Measurements from ENCODE around the gene PREX1. TPM values are rescaled to one million over a fixed set of nuclear protein-coding genes. Genes with fewer than 3 reads are reported as not detected.
A peak's percentile ranks its signal among the peaks of the same experiment; 100 is the strongest.

The PREX1 gene
- total RNA-seq, 1 donor from 2014 or later = 248 TPM

DNA sequence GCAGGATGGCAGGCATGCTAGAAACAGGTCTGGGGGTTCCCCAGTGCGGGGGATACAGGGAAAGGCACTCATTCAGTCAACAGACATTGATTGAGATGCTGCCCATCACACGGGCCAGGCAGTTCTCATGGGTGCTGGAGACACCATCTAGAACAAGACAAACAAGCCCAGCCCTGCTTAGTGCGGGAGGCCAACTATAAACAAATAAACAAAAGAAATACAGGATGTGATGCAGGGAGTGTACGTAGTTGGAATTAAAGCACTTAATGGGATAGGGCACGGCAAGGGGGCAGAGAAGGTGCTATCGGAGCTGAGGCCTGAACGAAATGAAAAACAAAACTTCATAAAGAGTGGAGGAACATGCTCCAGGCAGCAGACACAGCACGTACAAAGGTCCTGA lies 169.3 kb downstream of the PREX1 start:
- Mint-ChIP-seq H3K4me1 (ENCODE audit: unreplicated experiment) (peaks cover 17% of the 10 kb centered on the region), H3K36me3 (ENCODE audit: low read depth, unreplicated experiment) (peaks cover 72% of the 10 kb centered on the region), H3K27ac (ENCODE audit: unreplicated experiment) (peak overlapping the region; percentile 82), H3K4me3 (ENCODE audit: unreplicated experiment) (peak overlapping the region; percentile 74), H3K27me3 (ENCODE audit: unreplicated experiment) (peaks cover 27% of the 10 kb centered on the region), H3K9me3 (ENCODE audit: unreplicated experiment) (no peaks in the 10 kb centered on the region)
- TF ChIP-seq, protein P1, sequence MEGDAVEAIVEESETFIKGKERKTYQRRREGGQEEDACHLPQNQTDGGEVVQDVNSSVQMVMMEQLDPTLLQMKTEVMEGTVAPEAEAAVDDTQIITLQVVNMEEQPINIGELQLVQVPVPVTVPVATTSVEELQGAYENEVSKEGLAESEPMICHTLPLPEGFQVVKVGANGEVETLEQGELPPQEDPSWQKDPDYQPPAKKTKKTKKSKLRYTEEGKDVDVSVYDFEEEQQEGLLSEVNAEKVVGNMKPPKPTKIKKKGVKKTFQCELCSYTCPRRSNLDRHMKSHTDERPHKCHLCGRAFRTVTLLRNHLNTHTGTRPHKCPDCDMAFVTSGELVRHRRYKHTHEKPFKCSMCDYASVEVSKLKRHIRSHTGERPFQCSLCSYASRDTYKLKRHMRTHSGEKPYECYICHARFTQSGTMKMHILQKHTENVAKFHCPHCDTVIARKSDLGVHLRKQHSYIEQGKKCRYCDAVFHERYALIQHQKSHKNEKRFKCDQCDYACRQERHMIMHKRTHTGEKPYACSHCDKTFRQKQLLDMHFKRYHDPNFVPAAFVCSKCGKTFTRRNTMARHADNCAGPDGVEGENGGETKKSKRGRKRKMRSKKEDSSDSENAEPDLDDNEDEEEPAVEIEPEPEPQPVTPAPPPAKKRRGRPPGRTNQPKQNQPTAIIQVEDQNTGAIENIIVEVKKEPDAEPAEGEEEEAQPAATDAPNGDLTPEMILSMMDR (IDR thresholded peaks at IDR 0.05; ENCODE audit: unreplicated experiment) = no peak
- no peak for DNase-seq (ENCODE audit: low spot score)

DNA sequence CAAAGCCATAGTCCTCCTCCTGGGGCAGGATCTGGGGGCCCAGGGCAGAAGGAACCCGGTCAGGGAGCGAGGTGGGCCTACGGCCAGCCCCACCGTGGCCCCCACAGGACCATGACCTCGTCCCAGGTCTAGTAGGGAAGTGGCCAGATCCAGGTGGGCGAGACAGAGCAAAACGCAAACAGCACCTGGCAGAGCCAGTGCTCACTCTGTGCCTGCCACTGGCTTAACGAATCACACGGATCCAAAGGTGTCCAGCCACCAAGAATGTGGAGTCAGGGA lies 169.7 kb downstream of the PREX1 start:
- Mint-ChIP-seq H3K4me1 (ENCODE audit: unreplicated experiment) (peaks cover 17% of the 10 kb centered on the region), H3K27me3 (ENCODE audit: unreplicated experiment) (peaks cover 27% of the 10 kb centered on the region), H3K4me3 (ENCODE audit: unreplicated experiment) (no peak overlapping the region), H3K27ac (ENCODE audit: unreplicated experiment) (peak overlapping the region; percentile 82), H3K36me3 (ENCODE audit: low read depth, unreplicated experiment) (peaks cover 71% of the 10 kb centered on the region), H3K9me3 (ENCODE audit: unreplicated experiment) (no peaks in the 10 kb centered on the region)
- TF ChIP-seq, protein P1 (IDR thresholded peaks at IDR 0.05; ENCODE audit: unreplicated experiment) = no peak
- DNase-seq (ENCODE audit: low spot score) = no peak

DNA sequence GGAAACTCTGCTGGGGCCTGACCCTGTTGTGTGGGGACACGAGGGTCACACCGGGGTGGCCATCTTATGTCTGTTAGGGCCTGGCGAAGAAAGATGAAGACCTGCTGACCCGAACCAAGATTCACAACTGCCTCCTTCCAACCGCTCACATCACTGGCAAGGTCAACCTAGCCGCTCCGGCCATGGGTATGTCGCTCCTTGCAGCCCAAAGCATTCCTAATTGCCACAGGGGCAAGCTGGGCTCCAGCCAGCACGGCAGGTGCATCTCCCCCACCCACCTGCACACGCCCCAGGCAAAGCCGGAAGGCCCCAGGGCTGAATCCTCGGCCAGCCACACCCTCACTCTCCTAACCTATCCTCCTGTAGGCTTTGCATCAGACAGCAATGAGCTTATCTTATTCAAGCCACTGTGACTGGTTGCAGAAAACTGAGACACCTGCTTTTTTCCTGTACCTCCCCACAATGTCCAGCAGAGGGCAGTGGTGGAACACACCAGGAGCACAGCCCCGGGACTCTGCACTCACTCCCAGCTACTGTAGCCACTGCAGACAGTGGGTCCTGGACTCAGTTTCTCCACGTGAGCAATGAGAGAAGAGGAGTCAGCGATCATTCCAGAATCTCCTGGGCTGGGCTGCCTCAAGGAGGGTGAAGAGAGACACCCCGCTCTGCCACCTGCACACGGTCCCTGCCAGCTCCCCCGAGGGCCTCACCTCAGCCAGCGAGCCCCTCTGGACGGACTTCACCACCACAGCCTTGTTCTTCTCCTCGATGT lies 170.2 kb downstream of the PREX1 start:
- no peak overlapping the region for H3K27ac Mint-ChIP-seq (ENCODE audit: unreplicated experiment)
- no peaks in the 10 kb centered on the region for H3K9me3 Mint-ChIP-seq (ENCODE audit: unreplicated experiment)
- peaks cover 71% of the 10 kb centered on the region for H3K36me3 Mint-ChIP-seq (ENCODE audit: low read depth, unreplicated experiment)
- peak overlapping the region; percentile 69 for H3K4me3 Mint-ChIP-seq (ENCODE audit: unreplicated experiment)
- TF ChIP-seq, protein P1 (IDR thresholded peaks at IDR 0.05; ENCODE audit: unreplicated experiment) = peak; percentile 89
- peaks cover 17% of the 10 kb centered on the region for H3K4me1 Mint-ChIP-seq (ENCODE audit: unreplicated experiment)
- H3K27me3 Mint-ChIP-seq (ENCODE audit: unreplicated experiment) = peaks cover 27% of the 10 kb centered on the region
- DNase-seq (ENCODE audit: low spot score) = peak; percentile 64

DNA sequence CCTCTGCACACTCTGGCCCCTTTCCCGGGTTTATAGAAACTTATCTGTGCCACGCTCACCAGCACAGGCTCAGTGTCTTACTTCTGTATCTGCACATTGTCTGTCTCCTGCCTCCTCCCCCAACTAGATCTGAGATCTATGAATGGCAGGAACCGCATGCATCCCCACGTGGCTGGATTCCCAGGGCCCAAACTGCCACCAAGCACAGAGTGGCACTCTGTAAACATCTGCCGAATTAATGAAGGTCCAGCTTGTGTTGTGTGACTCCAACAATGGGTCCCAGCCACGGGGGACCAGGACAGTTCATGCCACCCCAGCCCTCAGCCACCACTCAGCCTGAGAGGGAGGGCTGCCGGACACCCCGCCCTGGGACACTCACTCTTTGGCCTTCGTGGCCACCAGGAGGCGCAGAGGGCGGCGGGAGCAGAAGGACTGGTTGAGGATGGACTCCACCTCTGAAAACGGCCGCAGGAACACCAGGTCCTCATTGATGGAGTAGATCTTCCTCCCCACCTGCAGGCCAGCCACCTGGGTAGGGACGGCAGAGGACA lies 171.1 kb downstream of the PREX1 start:
- peak; percentile 40 for DNase-seq (ENCODE audit: low spot score)

DNA sequence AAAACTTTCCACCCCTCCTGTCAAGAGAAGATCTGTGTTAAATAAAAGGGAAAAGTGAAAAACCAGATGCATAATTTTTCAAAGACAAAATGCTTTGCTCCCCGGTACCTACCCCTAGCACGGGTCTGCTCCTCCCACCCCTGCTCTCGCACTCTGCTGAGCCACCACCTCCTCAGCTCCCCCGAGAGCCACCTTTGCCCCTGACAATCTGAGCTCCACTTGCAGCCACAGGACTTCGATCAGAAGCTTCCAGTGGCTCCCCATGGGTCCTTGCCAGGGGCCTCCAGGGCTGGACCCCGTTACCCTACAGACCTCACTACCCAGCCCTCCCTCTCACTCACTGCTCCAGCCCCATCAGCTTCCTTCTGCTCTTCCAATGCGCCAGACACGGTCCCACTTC lies 171.7 kb downstream of the PREX1 start:
- Mint-ChIP-seq H3K27ac (ENCODE audit: unreplicated experiment) (no peak overlapping the region), H3K9me3 (ENCODE audit: unreplicated experiment) (no peaks in the 10 kb centered on the region), H3K4me3 (ENCODE audit: unreplicated experiment) (peak overlapping the region; percentile 31)

More for the DNA sequence above, 171.1 kb downstream of the PREX1 start:
- Mint-ChIP-seq H3K4me1 (ENCODE audit: unreplicated experiment) (peaks cover 17% of the 10 kb centered on the region), H3K36me3 (ENCODE audit: low read depth, unreplicated experiment) (peaks cover 67% of the 10 kb centered on the region), H3K9me3 (ENCODE audit: unreplicated experiment) (no peaks in the 10 kb centered on the region), H3K4me3 (ENCODE audit: unreplicated experiment) (peak overlapping the region; percentile 65), H3K27me3 (ENCODE audit: unreplicated experiment) (peaks cover 29% of the 10 kb centered on the region), H3K27ac (ENCODE audit: unreplicated experiment) (no peak overlapping the region)
- TF ChIP-seq, protein P1 (IDR thresholded peaks at IDR 0.05; ENCODE audit: unreplicated experiment) = peak; percentile 34

More for the DNA sequence above, 171.7 kb downstream of the PREX1 start:
- TF ChIP-seq, protein P1 (IDR thresholded peaks at IDR 0.05; ENCODE audit: unreplicated experiment) = no peak
- Mint-ChIP-seq H3K27me3 (ENCODE audit: unreplicated experiment) (peaks cover 29% of the 10 kb centered on the region), H3K36me3 (ENCODE audit: low read depth, unreplicated experiment) (peaks cover 73% of the 10 kb centered on the region), H3K4me1 (ENCODE audit: unreplicated experiment) (peaks cover 17% of the 10 kb centered on the region)
- DNase-seq (ENCODE audit: low spot score) = no peak
